GM21717 (cell line): ENCODE data around the gene SMAD4.
"Not testable (repeated sequence)": the region's sequence is repeated elsewhere in the genome, so short reads cannot be mapped to it uniquely, and the experiment has no call there.

Experiments
- ATAC-seq: cut with Tn5 transposase; IDR thresholded peaks from one replicate; pipeline ENCODE4 v1.9.1; 2021; ENCODE audit warnings: mild to moderate bottlenecking, moderate library complexity; ENCODE audit not compliant: unreplicated experiment

The SMAD4 gene

DNA sequence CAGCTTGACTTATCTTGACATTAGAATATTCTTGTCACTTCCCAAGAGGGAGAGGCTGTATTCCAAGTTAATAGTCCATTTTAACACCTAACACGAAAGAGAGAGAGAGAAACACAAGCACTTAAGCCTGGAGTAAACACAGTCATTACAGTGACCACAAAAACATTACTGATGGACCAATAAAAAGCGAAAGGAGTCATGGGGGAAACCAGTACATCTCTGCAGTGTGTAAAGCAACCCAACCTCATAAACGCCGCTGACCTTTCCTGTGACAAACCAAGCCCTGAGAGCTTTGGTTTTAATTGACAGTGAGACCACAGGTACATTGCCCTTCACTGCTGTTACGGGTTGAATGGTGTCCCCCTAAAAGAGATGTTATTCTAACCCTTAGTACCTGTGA is 78.3 kb downstream of the SMAD4 start:
- no peak for ATAC-seq

- peak; percentile 90 for ATAC-seq
These were observed 80.2 kb downstream of the SMAD4 start for GRCh38 chr18:51110073-51110797.

DNA sequence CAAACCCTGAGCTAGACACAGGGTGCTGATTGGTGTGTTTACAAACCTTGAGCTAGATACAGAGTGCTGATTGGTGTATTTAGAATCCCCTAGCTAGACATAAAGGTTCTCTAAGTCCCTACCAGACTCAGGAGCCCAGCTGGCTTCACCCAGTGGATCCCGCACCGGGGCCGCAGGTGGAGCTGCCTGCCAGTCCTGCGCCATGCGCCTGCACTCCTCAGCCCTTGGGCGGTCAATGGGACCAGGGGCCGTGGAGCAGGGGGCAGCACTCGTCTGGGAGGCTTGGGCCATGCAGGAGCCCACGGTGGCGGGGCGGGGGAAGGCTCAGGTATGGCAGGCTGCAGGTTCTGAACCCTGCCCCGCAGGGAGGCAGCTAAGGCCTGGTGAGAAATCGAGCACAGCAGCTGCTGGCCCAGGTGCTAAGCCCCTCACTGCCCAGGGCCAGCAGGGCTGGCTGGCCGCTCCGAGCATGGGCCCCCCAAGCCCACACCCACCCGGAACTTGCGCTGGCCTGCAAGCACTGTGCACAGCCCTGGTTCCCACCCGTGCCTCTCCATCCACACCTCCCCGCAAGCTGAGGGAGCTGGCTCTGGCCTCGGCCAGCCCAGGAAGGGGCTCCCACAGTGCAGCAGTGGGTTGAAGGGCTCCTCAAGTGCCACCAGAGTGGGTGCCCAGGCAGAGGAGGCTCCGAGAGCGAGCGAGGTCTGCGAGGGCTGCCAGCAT is 81.8 kb downstream of the SMAD4 start:
- ATAC-seq: not testable (repeated sequence)

DNA sequence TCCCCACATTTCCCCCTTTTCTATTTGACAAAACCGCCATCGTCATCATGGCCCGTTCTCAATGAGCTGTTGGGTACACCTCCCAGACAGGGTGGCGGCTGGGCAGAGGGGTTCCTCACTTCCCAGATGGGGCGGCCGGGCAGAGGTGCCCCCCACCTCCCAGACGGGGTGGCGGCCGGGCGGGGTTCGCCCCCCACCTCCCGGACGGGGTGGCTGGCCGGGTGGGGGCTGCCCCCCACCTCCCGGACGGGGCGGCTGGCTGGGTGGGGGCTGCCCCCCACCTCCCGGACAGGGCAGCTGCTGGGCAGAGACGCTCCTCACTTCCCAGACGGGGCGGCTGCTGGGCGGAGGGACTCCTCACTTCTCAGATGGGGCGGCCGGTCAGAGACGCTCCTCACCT is 87.0 kb downstream of the SMAD4 start:
- not testable (repeated sequence) for ATAC-seq

DNA sequence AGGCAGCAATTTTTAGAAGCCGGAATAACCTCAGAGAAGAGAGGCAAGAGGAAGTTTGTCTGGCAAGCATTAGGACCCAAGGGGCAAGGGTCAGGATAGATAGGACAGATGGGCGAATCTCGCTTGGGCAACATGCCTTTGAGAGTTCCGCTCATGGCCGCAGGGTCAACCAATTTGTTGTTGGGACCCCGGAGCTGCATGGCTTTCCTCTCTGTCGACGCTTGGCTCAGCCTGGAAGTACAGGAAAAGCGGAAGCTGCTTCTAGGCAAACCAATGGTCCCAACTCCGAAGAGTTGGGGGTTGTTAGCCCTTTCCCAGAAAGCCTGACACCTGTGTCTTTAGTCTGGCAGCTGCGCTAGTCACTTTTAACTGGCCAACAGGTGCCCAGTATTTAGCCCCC is 89.5 kb downstream of the SMAD4 start:
- ATAC-seq: not testable (repeated sequence)

DNA sequence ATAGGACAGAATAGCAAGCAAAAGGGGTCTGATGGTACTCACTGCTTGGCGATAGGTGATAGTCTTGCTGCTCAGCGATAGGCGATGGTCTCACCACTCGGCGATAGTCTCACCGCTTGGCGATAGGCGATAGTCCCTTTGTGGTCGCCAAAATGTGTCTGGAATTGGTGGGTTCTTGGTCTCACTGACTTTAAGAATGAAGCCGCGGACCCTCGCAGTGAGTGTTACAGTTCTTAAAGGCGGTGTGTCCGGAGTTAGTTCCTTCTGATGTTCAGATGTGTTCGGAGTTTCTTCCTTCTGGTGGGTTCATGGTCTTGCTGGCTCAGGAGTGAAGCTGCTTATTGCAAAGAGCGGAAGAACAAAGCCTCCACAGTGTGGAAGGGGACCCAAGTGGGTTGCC is 90.0 kb downstream of the SMAD4 start:
- not testable (repeated sequence) for ATAC-seq

DNA sequence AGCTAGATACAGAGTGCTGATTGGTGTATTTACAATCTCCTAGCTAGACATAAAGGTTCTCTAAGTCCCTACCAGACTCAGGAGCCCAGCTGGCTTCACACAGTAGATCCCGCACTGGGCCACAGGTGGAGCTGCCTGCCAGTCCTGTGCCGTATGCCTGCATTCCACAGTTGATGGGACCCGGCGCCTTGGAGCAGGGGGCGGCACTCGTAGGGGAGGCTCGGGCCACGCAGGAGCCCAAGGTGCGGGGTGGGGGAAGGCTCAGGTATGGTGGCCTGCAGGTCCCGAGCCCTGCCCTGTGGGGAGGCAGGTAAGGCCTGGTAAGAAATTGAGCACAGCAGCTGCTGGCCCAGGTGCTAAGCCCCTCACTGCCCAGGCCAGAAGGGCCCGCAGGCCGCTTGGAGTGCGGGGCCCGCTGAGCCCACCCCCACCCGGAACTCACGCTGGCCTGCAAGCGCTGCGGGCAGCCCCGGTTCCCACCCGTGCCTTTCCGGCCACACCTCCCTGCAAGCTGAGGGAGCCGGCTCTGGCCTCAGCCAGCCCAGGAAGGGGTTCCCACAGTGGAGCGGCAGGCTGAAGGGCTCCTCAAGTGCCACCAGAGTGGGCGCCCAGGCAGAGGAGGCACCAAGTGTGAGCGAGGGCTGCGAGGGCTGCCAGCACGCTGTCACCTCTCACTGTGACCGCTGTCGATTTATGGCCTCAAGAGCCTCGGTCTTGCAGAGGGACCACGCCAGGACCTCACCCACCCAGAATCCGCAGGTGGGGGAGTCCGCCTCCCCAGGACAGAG is 91.0 kb downstream of the SMAD4 start:
- no peak for ATAC-seq

- no peak for ATAC-seq
These were observed 91.5 kb downstream of the SMAD4 start for GRCh38 chr18:51121597-51121857.

DNA sequence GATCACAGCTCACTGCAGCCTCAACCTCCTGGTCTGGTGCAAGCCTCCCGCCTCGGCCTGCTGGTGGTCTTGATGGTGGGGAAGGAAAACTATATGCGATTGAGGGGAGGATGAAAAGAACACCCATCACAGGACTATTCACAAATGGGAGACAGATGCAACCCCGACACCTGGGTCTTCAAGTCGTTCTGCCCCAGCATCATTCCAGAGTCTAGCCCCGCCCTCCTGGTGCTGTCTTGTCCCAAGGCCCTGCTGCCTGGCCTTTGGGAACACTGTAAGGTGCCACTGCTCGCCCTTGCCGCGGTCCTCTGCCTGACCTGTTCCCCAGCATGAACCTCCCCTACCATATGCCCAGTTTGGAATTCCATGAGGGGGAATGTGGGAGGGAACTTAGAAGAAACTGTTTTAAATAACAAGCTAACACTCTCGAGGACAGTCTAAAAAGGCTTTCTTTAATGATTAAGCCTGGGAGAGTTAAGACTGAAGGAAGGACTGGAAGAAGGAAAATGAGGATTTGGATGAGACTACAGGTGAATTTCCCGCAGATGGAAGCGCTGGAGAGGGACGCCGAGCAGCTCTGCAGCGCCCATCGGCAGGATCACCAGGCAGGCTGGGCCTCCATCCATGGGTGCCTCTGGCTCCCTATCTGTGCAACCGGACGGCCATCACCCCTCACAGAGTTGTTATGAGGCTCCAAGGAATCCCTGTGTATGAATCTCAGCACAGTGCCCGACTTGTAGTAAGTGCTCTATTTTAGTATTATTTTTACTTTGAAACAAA is 92.4 kb downstream of the SMAD4 start:
- ATAC-seq: no peak

DNA sequence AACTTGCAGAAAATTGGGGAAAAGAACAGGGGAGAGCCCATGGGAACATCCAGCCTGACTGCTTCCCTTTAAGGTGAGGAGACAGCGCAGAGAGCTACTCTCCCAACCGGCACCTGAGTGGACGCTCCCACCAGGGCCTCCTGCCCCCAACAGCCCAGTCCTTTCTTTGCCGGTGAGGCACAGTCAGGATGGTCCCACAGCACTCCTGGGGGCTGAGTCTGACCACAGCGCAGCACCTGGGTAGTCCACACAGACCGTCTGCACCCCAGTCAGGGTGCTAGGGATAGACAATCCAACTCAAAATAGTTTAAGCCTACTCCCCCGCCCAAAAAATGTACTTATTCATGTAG is 93.0 kb downstream of the SMAD4 start:
- ATAC-seq: no peak

- no peak for ATAC-seq
These were observed 93.5 kb downstream of the SMAD4 start for GRCh38 chr18:51123481-51123880.

DNA sequence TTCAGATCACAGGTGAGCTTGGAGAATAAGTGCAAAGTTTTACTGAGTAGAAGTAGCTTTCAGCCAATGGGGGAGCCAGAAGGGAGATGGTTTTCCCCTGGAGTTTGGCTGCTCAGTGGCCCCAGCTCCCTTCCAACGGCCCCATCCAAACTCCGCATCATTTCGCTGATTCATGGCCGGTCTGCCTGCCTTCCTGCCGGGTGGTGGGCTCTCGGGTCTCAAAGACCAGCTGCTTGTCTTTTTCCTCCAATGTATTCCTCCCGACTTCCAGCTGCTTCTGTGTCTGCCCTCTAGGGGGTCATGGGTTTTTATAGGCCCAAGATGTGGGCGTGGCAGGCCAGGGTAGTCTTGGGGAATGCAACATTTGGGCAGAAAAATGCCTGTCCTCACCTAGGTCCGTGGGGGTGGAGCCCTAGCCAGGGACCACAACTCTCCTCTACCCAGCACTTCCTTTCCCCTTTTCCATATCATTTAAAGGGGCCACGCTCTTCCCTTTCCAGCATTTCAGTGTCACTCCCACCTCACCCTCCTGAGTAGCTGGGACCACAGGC is 94.0 kb downstream of the SMAD4 start:
- ATAC-seq: no peak

DNA sequence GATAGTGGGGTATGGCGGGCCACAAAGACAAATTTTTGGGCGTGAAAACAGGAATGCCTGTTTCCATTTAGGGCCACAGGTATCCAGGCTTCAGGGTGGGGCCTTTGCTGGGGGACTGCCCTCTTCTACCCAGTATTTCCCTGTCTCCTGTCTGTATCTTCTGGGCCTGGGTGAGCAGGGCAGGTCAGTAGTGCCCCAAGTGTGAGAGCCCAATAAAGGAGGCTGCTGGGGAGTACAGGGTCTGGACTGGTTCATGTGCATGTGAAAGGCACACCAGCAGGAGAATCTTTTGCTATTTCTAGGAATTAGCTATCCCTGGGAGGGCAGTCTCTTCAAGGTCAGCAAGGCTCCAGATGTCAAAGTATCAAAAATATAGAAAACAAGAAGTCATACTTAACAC is 96.0 kb downstream of the SMAD4 start:
- ATAC-seq: no peak

GRCh38 chr18:51127664-51128063 is 97.7 kb downstream of the SMAD4 start:
- ATAC-seq: no peak

DNA sequence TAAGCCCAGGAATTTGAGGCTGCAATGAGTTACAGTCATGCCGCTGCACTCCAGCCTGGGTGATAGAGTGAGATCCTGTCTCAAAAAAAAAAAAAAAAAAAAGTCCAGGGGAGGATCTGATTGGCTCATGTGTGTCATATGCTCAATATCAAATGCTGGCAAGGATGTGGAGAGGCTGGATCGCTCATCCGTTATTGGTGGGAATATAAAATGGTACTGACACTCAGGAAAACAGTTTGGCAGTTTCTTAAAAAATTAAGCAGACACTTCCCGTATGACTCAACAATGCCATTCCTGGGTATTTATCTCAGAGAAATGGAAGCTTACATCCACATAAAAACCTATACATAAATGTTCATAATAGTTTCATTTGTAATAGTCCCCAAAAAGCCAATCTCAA is 98.5 kb downstream of the SMAD4 start:
- no peak for ATAC-seq

GRCh38 chr18:51132256-51132935 is 102.4 kb downstream of the SMAD4 start:
- no peak for ATAC-seq

- no peak for ATAC-seq
These were observed 103.7 kb downstream of the SMAD4 start for GRCh38 chr18:51133580-51134160.
